HuH-7 (cell line): Measurements from ENCODE around the gene PRKCE.

Source experiments
- DNase-seq: peaks from one replicate; pipeline ENCODE4 v3.0.0; 2011; ENCODE audit warnings: low spot score

The PRKCE gene

GRCh38 chr2:46042711-46043110, 391.2 kb downstream of the PRKCE start:
- DNase-seq = no peak

- no peak for DNase-seq
Measured at GRCh38 chr2:46045888-46046287, 394.4 kb downstream of the PRKCE start.

GRCh38 chr2:46047290-46047689, 395.8 kb downstream of the PRKCE start:
- DNase-seq = no peak

- no peak for DNase-seq
Measured at GRCh38 chr2:46048693-46049092, 397.2 kb downstream of the PRKCE start.

- DNase-seq = no peak
Measured at GRCh38 chr2:46050027-46050426, 398.6 kb downstream of the PRKCE start.

- no peak for DNase-seq
Measured at GRCh38 chr2:46050489-46050888, 399.0 kb downstream of the PRKCE start.

GRCh38 chr2:46051085-46051484, 399.6 kb downstream of the PRKCE start:
- no peak for DNase-seq

GRCh38 chr2:46053564-46053963, 402.1 kb downstream of the PRKCE start:
- DNase-seq = no peak

GRCh38 chr2:46056541-46056940, 405.1 kb downstream of the PRKCE start:
- no peak for DNase-seq

- DNase-seq = no peak
Measured at GRCh38 chr2:46058140-46058539, 406.7 kb downstream of the PRKCE start.

- DNase-seq = peak; percentile 57
Measured at GRCh38 chr2:46062637-46063412, 411.4 kb downstream of the PRKCE start.

GRCh38 chr2:46064396-46064795, 412.9 kb downstream of the PRKCE start:
- DNase-seq = no peak

GRCh38 chr2:46065152-46065551, 413.7 kb downstream of the PRKCE start:
- no peak for DNase-seq

GRCh38 chr2:46066116-46066515, 414.6 kb downstream of the PRKCE start:
- DNase-seq = no peak

GRCh38 chr2:46066601-46067000, 415.1 kb downstream of the PRKCE start:
- DNase-seq = no peak

- no peak for DNase-seq
Measured at GRCh38 chr2:46067062-46067461, 415.6 kb downstream of the PRKCE start.

- no peak for DNase-seq
Measured at GRCh38 chr2:46067501-46068305, 416.2 kb downstream of the PRKCE start.

- no peak for DNase-seq
Measured at GRCh38 chr2:46068636-46069035, 417.2 kb downstream of the PRKCE start.

- no peak for DNase-seq
Measured at GRCh38 chr2:46071074-46071473, 419.6 kb downstream of the PRKCE start.

- no peak for DNase-seq
Measured at GRCh38 chr2:46072101-46072820, 420.8 kb downstream of the PRKCE start.

GRCh38 chr2:46073540-46074046, 422.1 kb downstream of the PRKCE start:
- no peak for DNase-seq

GRCh38 chr2:46074501-46074900, 423.0 kb downstream of the PRKCE start:
- no peak for DNase-seq

- no peak for DNase-seq
Measured at GRCh38 chr2:46075848-46076247, 424.4 kb downstream of the PRKCE start.
